ENCODE data around the gene ZNF423. TPM values are rescaled to one million over a fixed set of nuclear protein-coding genes. Genes with fewer than 3 reads are reported as not detected.
"Not testable (repeated sequence)": the region's sequence is repeated elsewhere in the genome, so short reads cannot be mapped to it uniquely, and the experiment has no call there.

The ZNF423 gene
- polyA plus RNA-seq, 5 donors, result 20.1 to 29.9 (median 23.1) TPM

DNA sequence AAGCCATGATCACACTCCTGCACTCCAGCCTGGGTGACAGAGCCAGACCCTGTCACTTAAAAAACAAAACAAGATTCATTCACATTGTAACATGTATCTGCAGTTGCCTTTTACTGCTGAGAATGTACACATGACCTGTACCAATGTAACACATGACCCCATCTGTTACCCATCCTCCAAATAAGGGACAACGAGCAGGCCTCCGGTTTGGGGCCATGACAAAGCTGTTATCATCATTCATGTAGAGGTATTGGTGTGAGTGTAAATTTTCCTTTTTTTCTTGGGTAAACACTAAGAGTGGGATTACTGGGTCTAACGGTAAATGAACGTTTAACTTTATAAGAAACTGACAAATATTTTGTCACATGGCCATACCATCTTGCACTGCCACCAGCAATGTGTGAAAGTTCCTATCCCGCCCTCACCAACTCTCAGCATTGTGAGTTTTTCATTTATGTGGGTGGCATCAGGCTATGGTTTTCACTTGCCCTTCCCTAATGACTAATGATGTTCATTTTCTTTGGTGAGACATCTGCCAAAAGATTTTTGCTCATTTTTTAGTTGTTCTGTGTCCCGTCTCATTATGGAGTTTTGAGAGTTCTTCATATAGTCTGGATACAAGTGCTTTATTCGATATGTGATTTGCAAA lies 336.8 kb downstream of the ZNF423 start:
- no peak for DNase-seq

DNA sequence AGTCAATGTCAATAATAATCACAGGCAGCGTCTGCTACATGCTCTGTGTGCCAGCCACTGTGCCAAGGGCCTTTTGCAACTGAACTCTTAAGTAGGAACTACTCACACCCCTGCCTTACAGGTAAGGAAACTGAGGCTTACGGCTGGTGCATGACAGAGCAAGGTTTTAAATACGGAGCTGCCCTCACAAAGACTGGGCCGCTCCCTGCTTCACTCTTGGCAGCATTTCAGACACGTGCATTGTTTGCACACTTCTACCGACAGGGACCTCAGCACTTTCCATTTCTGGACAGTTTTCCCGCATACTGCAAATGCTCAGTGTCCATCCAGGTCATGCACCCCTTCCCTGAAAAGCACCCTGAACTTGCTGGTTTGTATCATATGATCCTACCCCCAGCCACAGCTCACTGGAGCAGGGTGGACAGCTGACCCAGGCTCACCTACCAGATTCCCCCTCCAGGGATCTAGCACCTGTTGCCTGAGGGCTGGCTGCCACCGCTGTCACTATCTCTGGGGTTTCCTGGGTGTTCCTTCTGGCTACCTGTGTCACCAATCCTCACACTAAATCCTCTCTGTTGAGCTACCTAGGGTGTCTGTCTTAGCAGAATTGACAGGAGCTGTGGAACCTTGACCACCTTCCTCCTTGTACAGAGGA lies 339.4 kb downstream of the ZNF423 start:
- no peak for DNase-seq

DNA sequence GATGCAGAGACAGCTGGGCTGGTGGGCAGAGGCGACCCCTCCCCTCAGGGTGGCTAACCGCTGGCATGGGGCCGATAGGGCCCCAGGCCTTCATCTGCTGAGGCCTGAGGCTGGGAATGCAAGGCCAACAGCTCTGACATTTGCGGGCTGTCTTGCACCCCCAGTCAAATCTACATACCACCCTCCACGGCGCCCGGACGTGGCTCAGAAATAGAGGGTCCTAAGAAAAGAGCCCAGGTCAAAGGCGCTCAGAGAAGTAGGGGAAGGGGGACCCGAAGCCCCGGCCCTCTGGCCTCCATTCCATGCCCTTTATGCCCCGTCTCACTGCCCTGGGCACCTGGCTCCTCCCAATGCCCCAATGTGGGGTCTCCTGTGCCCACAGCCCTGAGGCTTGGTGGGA lies 340.1 kb downstream of the ZNF423 start:
- DNase-seq, result no peak

DNA sequence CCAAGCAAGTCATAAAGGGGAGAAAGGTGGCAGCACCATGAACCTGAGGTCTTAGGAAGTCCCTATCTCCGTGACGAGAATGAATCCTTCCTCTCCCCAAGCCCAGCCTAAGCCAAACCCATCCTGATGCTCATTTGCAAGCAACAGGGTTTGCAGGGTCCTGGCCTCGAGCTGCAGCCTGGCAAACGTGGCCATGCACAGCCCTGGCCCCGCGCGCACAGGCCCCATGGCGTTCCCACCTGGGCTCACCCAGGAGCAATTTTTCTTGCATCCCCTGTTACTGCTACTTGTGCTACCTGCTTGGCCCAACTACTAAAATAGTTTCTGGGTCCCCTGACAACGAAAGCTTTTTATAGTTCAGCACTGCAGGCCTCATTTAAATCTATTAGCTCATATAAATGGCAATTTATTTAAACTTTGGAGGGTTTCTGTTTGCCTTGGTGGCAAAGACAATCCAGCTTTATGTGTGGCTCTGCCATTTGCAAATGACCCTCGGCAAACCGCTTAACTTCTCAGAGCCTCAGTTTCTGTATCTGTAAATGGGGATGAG lies 340.8 kb downstream of the ZNF423 start:
- no peak for DNase-seq

DNA sequence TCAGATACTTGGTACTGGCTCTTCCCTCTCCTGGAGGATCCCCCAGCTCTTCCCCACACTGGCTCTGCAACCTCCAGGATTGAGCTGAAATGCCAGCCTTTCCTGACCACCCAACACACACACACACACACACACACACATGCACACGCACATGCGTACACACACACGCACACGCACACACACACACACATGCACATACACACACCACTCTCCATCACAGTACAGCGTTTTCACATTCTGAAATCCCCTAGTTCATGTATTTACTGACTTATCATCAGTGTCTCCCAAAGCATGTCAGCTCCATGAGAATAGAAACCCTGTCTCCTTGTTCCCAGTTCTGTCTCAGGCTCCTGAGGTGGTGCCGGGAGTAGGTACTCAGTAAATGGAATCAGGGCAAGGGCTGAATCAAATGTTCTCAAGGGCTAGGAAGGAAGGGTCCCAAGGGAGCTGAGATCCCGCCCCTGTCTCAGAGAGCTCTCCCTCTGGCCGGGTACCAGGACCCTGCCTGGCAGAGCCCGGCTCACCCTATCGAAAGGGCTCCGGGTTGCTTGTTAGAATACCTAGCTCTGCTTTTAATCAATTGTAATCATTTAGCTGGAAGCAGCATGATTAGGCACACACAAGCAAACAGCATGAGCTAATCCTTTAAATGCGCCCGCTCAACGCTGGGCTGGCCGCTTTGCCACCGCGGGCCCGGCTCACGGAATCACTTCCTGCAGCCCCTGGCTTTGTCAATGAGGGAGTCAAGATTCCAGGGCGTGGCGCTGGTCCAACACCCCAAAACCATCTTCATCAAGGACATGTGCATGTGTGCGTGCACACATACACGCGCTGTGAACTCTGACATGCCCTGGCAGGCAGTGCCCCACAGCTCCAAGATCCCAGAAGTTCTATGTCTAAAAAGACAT lies 341.6 kb downstream of the ZNF423 start:
- no peak for DNase-seq

DNA sequence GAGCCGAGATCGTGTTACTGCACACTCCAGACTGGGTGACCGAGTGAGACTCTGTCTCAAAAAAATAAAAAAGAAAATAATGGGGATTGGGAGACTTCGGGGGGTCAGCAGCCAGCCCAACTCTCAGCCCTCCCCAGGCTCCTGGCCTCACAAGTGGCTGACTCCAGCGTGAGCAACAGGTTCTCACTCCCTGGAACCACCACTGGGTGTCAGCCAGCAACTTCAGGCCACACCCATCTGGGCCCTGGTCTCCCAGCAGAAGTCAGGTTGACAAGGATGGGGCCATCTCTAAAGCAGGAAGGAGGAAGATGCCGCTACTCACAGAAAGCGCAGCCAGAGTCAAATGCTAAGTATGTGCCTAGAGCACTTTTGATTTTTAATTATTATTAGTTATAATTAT lies 342.9 kb downstream of the ZNF423 start:
- DNase-seq, result no peak

DNA sequence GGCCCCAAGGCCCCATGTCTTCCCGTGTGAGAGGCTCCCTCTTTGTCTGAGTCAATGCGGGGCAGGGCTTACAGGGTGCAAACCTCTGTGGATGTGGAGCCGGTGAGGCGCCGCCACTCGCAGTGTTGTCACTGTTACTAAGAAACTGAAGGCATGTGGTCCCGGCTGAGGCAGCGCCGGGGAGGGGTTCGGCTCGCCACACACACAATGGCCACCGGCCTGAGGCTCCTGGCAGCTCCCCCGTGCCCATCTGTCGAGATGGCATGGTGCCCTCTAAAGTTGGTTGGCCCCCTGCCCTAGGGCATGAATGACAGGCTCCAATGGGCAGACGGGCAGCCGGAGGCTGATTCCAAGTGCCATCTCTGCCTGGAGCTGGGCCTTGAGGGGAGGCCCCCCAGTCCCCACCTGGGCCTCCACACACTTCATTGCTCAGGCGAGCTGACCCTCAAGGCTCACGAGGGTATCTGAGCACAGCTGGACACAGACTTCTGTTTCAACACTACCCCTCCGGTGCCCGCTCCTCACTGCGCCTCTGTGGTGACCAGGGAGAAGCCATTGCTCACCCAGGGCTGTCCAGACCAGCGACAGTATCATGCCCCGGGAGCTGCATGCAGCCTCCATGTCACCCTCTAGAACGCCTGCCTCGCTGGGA lies 345.1 kb downstream of the ZNF423 start:
- no peak for DNase-seq

DNA sequence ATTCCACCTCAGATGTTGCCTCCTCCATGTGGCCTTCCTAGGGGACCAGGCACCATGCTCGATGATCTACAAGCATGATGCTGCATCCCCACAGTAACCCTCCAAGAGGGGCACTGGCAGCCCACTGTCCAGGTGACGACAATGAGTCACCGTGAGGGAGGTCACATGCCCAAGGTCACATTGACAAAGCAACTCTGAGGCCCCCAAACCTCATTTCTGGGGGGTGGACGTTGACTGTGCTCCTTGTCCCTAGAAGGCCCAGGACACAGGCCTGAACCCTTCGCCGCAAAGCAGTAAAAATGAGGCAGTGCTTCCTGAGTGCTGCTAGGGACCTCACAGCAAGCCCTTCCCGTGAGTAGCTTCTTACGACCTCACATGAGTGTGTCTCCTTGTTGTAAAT lies 345.8 kb downstream of the ZNF423 start:
- no peak for DNase-seq

DNA sequence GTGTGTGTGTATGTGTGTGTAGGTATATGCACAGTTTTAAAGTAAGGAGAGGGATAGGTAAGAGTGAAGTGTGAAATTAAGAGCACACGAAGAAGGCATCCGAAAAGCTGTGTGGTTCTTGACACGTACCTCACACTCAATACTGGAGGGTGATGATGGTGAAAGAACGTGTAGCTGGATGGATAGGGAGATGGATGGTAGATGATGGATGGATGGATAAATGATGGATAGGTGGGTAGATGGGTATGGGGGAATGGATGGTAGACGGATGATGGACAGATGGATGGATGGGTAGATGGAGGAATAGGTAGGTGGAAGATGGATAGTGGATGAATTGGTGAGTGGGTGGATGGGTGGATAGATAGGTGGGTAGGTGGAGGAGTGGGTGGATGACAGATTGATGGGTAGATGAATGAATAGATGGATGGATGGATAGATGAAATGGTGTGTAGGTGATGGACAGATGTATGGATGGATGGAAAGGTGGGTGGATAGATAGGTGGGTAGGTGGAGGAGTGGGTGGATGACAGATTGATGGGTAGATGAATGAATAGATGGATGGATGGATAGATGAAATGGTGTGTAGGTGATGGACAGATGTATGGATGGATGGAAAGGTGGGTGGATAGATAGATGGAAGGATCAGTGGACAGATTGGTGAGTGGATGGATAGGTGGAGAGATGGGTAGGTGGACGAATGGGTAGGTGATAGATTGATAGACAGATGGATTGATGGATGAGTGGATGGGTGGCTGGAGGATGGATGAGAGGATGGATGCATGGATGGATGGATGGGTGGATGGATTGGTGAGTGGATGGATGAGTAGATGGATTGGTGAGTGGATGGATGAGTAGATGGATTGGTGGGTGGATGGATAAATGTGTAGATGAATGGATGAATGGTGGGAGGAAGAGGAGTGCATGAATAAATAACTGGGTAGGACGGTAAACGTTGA lies 349.6 kb downstream of the ZNF423 start:
- DNase-seq, result not testable (repeated sequence)

DNA sequence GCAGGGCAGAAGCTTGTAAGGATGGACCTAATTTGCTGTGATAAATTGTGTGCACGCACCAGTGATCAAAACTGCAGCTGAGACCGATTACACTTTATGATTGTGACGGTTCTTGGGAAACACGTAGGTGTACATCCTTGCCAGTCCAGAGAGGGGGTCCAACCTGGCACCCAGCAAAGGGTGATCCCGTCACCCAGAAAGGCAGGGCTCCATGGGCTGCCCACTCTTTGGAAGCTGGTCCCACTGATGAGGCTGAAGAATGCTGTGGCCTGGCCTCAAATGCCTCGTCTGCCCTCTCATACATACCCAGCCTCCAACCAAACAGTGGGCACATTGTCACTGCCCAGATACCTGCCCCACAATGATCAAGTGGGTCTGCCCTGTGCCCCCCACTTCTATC lies 350.4 kb downstream of the ZNF423 start:
- no peak for DNase-seq

DNA sequence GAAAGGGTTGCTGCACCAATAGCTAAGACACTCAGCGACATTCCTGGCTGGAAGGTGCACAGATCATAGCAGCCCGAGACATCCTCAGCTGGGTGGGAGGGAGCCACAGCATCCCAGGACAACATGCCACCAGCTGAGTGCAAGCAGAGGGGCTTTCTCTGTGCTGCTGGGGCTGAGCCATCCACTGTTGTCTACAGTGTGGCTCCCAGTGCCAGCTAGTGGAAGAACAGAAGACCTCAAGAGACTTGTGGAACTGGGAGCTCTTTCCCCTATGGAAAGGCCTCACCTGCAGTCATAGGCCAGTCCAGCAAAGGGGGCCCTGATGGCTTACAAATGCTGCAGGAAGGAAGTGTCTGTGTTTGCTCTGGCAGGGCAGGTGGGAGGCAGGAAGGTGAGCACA lies 351.3 kb downstream of the ZNF423 start:
- no peak for DNase-seq

DNA sequence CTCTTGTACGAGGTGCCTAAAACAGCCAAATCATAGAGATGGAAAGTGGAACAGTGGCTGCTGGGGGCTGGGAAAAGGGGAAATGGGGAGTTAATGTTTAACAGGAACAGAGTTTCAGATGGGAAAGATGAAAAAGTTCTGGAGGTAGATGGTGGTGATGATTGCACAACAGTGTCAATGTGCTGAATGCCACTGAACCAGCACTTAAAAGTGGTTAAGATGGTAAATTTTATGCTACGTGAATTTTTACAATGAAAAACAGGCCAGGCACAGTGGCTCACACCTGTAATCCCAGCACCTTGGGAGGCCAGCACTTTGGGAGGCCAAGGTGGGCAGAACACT lies 351.9 kb downstream of the ZNF423 start:
- DNase-seq, result no peak

DNA sequence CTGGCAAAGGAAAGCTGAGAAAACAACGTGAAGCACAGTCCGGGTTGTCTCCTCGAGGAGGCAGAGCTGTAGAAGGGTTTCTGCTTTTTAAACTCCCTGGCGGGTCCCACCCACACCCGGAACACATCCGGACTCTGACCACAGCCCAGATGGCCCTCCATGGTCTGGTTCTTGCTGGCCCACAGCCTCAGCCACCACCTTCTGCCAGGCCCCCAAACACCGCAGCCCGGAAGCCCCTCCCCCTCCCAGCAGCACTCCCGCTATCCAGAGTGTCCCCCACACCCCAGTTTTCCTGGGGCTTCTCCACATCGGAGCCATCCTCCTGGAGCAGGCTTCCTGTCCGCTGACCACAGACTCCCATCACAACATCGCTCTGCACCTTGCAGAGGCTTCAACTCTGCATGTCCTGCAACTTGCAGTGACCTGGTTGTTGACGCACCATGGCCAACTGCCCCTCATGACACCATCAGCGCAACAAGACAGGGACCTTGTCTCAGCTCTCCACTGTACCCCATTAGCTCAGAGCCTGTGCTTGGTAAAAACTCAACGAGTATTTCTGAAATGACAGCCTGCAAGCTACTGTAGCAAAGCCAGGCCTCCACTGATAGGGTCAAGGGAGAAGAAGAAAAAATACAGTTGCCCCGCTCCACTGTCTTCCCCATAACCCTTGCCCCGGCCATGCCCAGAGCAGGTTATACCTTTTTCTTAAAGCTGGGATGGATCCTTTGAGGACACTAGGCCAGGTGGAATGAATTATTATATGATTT lies 352.5 kb downstream of the ZNF423 start:
- no peak for DNase-seq

DNA sequence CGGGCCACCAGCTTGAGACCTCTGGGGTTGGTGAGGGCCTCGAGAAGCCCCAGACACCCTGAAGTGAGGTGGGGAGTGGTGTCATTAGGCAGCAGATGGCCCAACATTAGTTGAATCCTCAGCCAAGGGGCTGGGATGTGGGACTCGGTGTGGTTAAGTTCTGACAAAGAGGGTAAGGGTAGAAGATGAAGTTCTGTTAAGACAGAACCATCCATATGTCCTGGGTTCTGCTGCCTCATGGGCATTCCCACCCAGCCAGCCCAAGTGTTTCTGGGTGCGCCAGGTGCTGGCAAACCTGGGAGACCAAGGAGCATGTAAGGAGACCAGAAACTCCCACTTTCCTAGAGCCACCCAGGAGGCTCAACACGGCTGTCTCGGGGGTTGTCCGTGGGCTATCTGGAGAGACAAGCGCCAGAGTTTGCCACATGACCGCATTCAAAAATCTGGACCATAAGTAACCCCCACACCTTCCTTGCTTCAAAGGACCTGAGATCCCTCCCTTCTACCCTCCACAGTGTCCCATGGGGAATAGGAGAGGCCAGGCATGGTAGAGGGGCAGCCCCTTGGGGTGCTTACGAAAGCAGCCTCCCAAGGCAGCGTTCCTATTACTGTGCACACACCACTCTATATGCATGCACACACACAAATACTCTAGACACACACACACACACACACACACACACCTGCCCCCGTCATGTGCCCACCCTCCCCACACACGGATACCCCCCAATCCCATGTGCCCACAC lies 353.6 kb downstream of the ZNF423 start:
- DNase-seq, result no peak

DNA sequence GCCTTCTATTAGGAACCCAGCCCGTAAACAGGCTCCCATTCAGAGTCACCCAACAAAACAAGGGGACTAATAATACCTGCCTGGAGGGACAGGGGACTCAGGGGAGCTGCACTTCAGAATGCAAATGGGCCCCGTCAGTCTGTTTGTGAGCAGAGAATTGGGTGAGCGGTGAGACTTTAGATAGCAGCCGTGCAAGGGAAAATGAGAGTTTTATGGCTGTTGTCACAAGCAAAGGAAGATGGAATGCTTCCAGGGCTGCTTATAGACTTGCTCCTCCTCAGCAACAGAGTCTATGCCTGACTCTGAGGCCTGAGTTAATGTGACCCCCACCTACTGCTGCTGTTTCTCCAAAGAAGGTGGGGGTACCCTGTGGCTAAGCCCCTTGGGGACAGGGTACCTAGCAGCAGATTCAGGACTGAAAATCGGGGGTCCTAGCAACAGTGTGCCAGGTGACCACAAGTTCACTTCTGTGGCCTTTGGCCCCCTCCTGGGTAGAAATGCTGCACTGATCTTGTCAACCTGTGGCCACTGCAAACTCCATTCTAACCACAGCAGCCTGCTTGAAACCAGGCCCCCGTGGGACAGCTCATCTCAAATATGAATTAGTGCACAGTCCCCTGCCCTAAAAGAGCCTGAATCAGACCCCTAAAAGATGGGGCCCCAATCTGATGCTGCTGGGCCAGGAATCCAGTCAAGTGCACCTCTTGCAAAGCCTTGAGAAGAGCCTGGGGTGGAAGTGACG lies 355.9 kb downstream of the ZNF423 start:
- DNase-seq, result no peak

DNA sequence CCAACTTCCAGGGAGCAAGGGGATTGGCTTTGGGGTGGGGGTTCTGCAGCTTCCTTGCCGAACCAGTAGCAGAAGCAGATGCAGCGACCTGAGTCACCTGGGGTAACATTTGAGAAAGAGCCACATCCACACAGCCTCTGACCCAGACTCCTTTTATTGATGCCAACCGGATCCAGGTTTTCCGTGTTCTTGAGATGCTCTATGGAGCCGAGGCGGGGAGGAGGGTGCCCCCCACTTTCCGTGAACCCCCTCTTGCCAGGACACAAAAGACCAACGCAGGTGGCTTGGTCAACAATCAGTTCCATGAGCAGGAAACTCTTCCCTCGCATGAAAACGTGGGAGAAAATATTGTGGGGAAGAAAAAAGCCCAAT lies 356.5 kb downstream of the ZNF423 start:
- DNase-seq, result no peak

DNA sequence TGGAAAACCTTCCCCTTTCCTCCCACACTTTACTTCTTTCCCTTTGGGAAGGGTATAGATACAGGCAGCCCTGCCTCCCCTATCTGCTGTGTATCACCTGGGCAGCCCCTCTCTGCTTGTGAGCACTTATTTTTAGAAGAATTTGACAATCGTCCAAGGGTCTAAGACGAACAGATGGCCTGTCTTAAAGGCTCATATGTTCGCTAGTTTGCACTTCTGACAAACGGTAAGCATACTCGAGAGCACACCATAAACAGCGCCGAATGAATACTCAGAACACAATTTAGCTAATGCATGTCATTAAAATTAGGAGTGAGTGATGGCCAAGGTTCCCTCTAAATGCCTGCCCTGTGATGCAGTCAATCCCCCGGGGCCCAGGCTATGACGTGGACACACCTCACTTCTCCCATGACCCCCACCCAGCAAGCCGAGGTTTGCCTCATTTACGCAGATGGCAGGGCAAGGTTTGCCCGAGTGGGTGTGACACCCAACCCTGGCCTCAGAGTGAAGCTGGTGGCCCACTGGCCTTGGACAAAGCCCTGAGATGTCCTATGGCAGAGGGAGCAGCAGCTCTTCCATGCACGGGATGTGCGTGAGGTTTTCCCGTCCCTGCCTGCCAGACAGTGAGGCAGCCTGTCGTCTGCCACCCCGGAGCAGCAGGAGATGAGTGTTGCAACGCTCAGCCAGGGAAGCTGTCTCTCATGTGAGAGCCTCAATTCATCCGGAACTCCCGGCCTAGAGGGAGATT lies 357.1 kb downstream of the ZNF423 start:
- DNase-seq, result no peak

DNA sequence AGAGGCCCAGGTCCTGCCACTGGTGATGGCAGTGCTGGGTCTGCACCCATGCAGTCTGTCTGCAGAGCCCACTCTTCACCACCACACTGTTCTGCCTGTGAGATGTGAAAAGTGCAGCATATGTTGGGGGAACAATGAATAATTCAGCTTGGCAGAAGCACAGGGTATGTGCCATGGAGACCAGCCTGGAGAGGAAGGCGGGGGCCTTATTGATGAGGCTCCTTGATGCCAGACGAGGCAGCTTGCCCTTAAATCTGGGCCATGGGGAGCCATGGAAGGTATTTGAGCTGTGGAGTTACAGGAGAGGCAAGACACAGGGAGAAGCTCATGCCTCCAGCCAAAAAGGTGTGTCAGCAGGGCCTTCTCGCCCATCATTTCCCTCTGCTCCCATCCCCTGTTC lies 357.6 kb downstream of the ZNF423 start:
- DNase-seq, result no peak
